Large intestine (tissue), 3 donors: Measurements from ENCODE around the gene GMDS. TPM values are rescaled to one million over a fixed set of nuclear protein-coding genes. Genes with fewer than 3 reads are reported as not detected.

ENCODE experiments used
- DNase-seq, 2 donors: peaks; one replicate each; pipeline versions ENCODE4 v3.0.0 to v3.0.0-alpha.2; 2013
- H3K27ac ChIP-seq: one replicate; pipeline ENCODE4 v1.5.1; 2013; ENCODE audit warnings: low read length
- H3K27me3 ChIP-seq: 2 replicates; pipeline ENCODE4 v1.6.1; 2013; ENCODE audit warnings: low read length; ENCODE audit not compliant: control insufficient read depth, insufficient read depth
- H3K36me3 ChIP-seq: 2 replicates; pipeline ENCODE4 v1.6.1; 2013; ENCODE audit warnings: low read length; ENCODE audit not compliant: control insufficient read depth, insufficient read depth
- H3K4me1 ChIP-seq: one replicate; pipeline ENCODE4 v1.6.1; 2013; ENCODE audit warnings: low read length; ENCODE audit not compliant: control insufficient read depth, insufficient read depth
- H3K4me3 ChIP-seq: one replicate; pipeline ENCODE4 v1.5.1; 2013; ENCODE audit warnings: low read length
- H3K9me3 ChIP-seq: one replicate; pipeline ENCODE4 v1.6.1; 2013; ENCODE audit warnings: mild to moderate bottlenecking, low read depth, low read length, moderate library complexity; ENCODE audit not compliant: control insufficient read depth
- WGBS: methylation state at CpG from one replicate; pipeline ENCODE4 v1.1.5; 2013; ENCODE audit warnings: low lambda C conversion rate; ENCODE audit not compliant: insufficient coverage; 5-methylcytosine and 5-hydroxymethylcytosine counted together
- polyA plus RNA-seq: library from polyadenylated mRNA; unstranded; fragments of 120-200 nt; gene quantifications from one replicate; pipeline ENCODE4 v1.2.1, GENCODE V29; 2013

Gene GMDS
- polyA plus RNA-seq, 1 donor, result 58.9 TPM

DNA sequence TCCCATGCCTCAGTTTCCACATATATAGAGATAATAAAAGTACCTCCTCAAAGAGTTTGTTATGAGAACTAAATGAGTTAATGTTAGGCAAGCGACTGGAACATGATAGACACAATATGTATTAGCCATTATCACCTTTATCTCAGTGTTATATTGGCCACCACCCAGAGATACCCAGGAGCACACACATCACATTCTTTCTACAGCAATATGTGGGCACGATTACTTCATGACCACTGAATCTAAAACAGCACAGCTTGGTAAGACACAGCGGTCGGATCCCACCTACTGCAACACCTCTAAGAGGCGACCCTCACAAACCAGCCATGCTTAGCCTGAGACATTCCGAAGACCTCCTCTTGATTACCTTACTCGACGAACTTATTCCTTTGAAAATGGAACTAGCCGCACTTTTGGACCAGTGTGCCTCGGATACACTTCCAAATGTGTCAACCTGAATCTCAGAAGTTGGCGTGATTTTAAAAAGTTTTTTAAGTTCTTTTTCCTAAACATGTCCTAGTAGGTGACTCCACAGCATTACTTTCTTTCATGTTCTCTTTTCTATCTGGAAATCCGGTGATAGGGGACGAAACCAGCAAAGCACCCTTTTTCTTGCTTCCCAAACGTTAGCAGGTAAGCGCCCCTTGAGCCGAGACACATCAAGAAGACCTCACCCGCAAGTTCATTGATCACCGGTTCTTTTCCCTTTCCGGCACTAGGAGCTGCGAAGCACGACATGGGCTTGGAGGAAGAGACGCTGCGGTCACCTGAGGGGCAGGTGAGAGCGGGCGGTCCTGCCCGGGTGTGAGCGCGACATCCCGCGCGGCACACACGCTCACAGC lies 923 bp downstream of the GMDS start:
- Histone ChIP-seq H3K4me1 (peaks cover 20% of the 10 kb centered on the region), H3K27ac (peak overlapping the region; percentile 91), H3K36me3 (peaks cover 9% of the 10 kb centered on the region), H3K4me3 (peak overlapping the region; percentile 90), H3K9me3 (no peaks in the 10 kb centered on the region), H3K27me3 (no peaks in the 10 kb centered on the region)
- DNase-seq, result peak in 1 of 2 donors; percentile 73
- WGBS, result no CpG with 5 or more reads among the region's 32 CpGs

DNA sequence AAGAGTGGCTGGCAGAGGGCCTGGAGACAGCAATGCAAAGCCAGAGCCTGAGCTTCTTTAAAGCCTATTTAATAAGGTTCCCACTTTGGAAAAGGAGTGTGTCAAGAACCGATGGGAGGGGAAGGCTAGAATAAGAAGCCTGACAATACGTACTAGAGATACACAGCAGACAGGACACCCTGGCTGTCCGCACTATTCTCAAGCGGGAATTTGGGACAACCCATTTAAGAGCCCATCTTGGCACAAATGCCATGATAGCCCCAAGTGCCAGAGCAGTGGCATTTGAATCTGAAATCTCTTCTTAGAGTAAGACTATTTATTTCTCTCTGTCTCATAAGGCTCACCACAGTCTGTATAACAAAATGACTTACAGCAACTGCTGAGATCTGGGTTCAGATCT lies 3.1 kb downstream of the GMDS start:
- Histone ChIP-seq H3K4me1 (peaks cover 19% of the 10 kb centered on the region), H3K9me3 (no peaks in the 10 kb centered on the region), H3K27ac (no peak overlapping the region), H3K27me3 (no peaks in the 10 kb centered on the region), H3K4me3 (no peak overlapping the region), H3K36me3 (no peaks in the 10 kb centered on the region)
- no peak for DNase-seq
- no CpG with 5 or more reads among the region's 4 CpGs for WGBS

DNA sequence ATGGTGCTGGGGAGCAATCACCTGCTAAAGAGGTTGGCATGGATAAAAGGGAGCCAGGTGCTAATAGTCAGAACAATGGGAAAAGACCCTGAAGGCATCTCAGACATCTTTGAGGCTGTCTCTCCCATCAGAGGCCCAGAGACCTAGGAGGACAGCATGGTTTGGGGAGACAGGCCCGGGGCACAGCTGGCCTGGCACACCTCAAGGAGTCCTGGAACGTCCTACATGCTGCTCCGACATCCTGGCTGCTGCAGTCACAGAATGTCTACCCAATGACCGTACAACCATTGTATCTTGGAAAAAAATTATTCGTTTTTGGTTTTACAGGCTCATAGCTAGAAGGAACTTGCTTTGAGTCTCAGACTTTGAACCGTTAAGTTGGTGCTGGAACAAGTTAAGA lies 4.4 kb downstream of the GMDS start:
- Histone ChIP-seq H3K27me3 (no peaks in the 10 kb centered on the region), H3K36me3 (no peaks in the 10 kb centered on the region), H3K4me3 (no peak overlapping the region), H3K27ac (peak overlapping the region; percentile 13), H3K9me3 (no peaks in the 10 kb centered on the region), H3K4me1 (peaks cover 12% of the 10 kb centered on the region)
- no peak for DNase-seq
- 86% methylated on average over 1 of the region's 6 CpGs for WGBS

DNA sequence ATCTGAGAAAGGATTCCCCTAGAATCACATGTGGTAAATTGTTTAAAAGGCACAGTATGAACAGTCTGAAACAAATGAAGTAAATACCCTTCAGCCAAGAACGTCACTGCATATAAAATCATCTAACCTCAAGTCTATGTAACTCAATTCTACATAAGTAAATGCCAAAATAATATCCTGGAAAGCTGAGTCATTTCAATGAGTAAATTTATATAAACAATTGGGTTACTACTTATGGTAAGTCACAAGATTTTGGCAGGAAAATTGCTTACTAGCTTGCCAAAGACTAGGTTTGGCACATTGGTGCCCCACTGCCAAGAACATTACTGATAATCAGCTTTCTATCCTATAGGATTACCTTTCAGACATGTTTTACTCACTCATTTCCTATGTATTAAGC lies 8.4 kb downstream of the GMDS start:
- Histone ChIP-seq H3K4me3 (no peak overlapping the region), H3K36me3 (no peaks in the 10 kb centered on the region), H3K9me3 (no peaks in the 10 kb centered on the region), H3K4me1 (peaks cover 10% of the 10 kb centered on the region), H3K27me3 (no peaks in the 10 kb centered on the region), H3K27ac (no peak overlapping the region)
- DNase-seq, result no peak
- WGBS, result no CpG with 5 or more reads among the region's 1 CpG

DNA sequence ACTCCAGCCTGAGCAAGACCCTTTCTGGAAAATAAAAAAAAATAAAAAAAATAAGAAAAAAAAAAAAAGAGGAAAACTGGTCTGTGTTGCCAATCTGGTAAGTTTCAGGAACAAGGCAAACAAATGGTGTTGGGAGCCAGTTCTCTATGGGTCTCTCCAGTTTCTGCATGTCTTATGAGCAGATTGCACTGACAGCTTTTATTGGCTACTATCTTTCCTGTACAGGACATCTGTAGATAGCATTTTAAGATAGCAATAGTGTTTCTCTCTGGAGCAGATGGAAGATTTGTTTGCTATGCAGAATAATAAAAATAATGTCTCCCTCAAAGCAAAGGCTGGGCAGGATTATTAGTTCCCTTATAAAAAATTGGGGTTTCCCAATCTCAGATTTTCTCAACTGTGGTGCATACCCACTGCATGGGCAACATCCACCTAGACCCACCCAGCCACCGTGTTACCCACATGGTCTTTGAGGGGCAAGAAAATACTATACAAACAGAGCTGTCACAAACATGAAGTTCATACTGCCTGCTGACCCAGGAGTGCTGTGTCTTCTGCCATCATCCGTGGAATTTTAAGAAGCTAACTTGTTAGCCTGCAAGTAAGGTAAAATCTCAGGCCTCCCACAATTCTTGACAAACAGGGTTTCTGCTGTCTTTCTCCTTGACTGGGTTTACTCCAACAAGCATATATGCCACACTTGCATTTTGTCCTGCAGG lies 9.5 kb downstream of the GMDS start:
- Histone ChIP-seq H3K27me3 (no peaks in the 10 kb centered on the region), H3K4me3 (no peak overlapping the region), H3K36me3 (no peaks in the 10 kb centered on the region), H3K9me3 (no peaks in the 10 kb centered on the region), H3K27ac (no peak overlapping the region), H3K4me1 (peaks cover 9% of the 10 kb centered on the region)
- no CpG with 5 or more reads among the region's 2 CpGs for WGBS
- no peak for DNase-seq

DNA sequence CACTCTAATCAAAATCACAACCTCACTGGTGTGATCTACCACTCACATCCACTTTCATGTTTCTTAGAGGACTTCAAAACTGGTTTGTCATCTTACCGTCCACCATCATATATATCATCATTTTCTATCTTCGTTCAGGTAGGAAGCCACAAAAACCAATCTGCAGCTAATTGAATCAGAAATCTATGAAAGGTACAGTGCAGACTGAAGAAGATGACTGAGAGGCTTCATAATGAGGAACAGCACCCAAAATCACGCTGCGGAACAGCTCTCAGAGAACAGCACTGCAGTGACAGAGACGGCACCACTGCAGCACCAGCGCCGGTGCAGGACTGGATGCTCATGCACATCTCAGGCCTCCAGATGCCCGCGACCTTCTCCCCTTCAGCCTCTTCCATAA lies 13.0 kb downstream of the GMDS start:
- H3K36me3 ChIP-seq, result no peaks in the 10 kb centered on the region
- WGBS, result 100% methylated on average over 1 of the region's 9 CpGs

DNA sequence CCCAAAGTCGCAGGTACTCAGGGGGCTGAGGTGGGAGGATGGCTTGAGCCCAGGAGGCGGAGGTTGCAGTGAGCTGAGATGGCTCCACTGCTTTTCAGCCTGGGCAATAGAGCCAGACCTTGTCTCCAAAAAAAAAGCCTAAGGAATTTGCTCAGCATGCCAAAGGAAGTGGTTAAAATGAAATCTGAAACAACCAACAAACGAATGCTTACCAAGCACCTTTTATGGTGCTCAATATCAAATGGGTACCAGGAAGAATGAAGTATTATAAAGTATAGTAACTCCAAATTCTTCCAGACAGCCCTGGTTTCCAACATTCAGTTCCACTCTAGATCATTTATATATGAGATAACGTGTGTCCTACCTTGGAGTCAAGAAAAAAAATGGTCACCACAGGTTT lies 14.0 kb downstream of the GMDS start:
- no peak overlapping the region for H3K27ac ChIP-seq
- H3K4me3 ChIP-seq, result no peak overlapping the region
- DNase-seq, result no peak
- 100% methylated on average over 2 of the region's 4 CpGs for WGBS
- H3K4me1 ChIP-seq, result no peaks in the 10 kb centered on the region
- H3K36me3 ChIP-seq, result no peaks in the 10 kb centered on the region
- no peaks in the 10 kb centered on the region for H3K27me3 ChIP-seq
- H3K9me3 ChIP-seq, result no peaks in the 10 kb centered on the region

More for the DNA sequence above, 13.0 kb downstream of the GMDS start:
- Histone ChIP-seq H3K4me3 (no peak overlapping the region), H3K27ac (no peak overlapping the region), H3K27me3 (no peaks in the 10 kb centered on the region), H3K4me1 (no peaks in the 10 kb centered on the region), H3K9me3 (no peaks in the 10 kb centered on the region)
- no peak for DNase-seq

DNA sequence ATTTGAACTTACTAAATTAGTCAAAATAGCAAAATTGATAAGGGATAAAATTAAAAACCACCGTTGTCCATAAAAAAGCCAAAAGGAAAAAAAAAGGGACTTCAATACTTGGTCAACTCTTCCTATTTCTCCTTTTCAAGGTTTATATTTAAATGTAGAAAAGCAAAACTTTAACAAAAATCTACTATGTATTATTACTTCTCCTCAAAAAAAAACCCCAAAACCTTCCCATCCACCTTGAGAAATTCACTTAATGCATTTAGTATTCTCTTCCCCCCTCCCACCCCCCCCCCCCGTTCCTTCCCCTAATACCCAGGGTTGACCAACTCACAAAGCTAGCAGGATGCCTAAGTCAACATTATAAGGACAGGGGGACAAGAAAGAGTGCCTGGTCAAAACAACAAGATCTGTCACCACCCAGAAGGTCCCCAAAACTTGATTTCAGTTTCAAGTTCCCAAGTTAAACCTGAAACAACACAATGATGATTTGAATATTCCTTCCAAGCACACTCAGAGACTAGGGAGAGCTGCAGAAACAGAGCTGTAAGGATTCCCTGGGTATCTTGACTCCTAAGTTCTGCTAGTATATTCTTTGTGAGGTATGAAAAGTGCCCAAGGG lies 14.6 kb downstream of the GMDS start:
- Histone ChIP-seq H3K9me3 (no peaks in the 10 kb centered on the region), H3K36me3 (no peaks in the 10 kb centered on the region), H3K4me3 (no peak overlapping the region), H3K27ac (no peak overlapping the region), H3K27me3 (no peaks in the 10 kb centered on the region), H3K4me1 (peaks cover 2% of the 10 kb centered on the region)
- no peak for DNase-seq
- 100% methylated on average over 1 of the region's 2 CpGs for WGBS

DNA sequence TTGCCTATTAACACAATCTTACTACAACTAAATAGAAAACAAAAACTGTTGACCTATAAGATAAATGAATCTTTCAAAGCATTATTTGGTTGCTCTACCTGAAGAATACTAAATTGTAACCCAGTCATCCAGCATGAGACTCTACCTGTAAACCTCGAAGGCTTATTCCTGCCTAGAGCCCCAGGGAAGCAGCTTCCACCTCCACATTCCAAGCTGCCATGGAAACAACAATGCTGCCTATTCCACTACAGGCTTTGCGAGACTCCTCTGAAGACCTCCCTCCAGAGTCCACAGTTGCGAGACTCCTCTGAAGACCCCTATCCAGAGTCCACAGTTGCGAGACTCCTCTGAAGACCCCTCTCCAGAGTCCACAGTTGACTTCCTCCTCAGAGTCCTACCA lies 15.7 kb downstream of the GMDS start:
- H3K4me1 ChIP-seq, result peaks cover 9% of the 10 kb centered on the region
- H3K36me3 ChIP-seq, result no peaks in the 10 kb centered on the region
- H3K9me3 ChIP-seq, result no peaks in the 10 kb centered on the region
- H3K27ac ChIP-seq, result no peak overlapping the region
- no peak for DNase-seq
- WGBS, result no CpG with 5 or more reads among the region's 4 CpGs
- H3K4me3 ChIP-seq, result no peak overlapping the region
- H3K27me3 ChIP-seq, result no peaks in the 10 kb centered on the region

DNA sequence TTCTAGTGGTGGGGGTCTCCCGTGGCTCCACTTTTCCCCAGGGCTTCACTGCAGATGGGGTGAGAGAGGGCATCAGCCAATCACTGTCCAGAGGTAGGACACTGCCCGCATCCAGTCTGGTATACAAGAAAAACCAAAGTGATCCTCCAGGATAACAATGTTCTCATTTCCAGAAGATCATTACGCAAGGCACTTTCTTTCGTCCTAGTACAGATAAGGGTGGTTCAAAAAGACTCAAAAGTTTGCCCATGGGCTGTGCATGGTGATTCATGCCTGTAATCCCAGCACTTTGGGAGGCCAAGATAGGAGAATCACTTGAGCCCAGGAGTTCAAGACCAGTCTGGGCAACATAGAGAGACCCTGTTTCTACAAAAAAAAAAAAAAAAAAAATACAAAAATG lies 16.4 kb downstream of the GMDS start:
- Histone ChIP-seq H3K4me3 (no peak overlapping the region), H3K9me3 (no peaks in the 10 kb centered on the region), H3K36me3 (no peaks in the 10 kb centered on the region), H3K27ac (no peak overlapping the region), H3K27me3 (no peaks in the 10 kb centered on the region), H3K4me1 (peaks cover 10% of the 10 kb centered on the region)
- no CpG with 5 or more reads among the region's 4 CpGs for WGBS
- DNase-seq, result no peak
